ENCODE results near the gene ADD3. TPM values are rescaled to one million over a fixed set of nuclear protein-coding genes. Genes with fewer than 3 reads are reported as not detected.

The ADD3 gene
- total and polyA plus RNA-seq, 2 of the 13 experiments (the other 11 are each of a cell fraction or from before 2014, with no cell fraction given): 44.7 to 57.5 TPM

GRCh38 chr10:109966961-109967738 is 40.6 kb upstream of the ADD3 start (continued):
- TF ChIP-seq RERE (CRISPR knock-in tag; IDR thresholded peaks at IDR 0.05; ENCODE audit: low read depth) (peak; percentile 65; the same call in 1 of the 2 replicates), HNF4G (IDR thresholded peaks at IDR 0.05; ENCODE audit: borderline replicate concordance, low read depth, low read length) (peak; percentile 36; the same call in 1 of the 2 replicates), HNF4G (CRISPR knock-in tag; IDR thresholded peaks at IDR 0.05; ENCODE audit: borderline replicate concordance, low read depth) (no peak), SP5 (CRISPR knock-in tag; IDR thresholded peaks at IDR 0.05; ENCODE audit: borderline replicate concordance, low read depth) (peak; percentile 48; the same call in 1 of the 2 replicates), IRF9 (CRISPR knock-in tag; IDR thresholded peaks at IDR 0.05; ENCODE audit: borderline replicate concordance) (no peak), ZNF362 (CRISPR knock-in tag; IDR thresholded peaks at IDR 0.05; ENCODE audit: borderline replicate concordance) (no peak), TARDBP (CRISPR knock-in tag; IDR thresholded peaks at IDR 0.05) (peak; percentile 63), PHB2 (IDR thresholded peaks at IDR 0.05; ENCODE audit: partially characterized antibody) (no peak), SKIL (CRISPR knock-in tag; IDR thresholded peaks at IDR 0.05; ENCODE audit: borderline replicate concordance) (peak; percentile 76), ZBTB49 (CRISPR knock-in tag; IDR thresholded peaks at IDR 0.05; ENCODE audit: borderline replicate concordance) (no peak), ZNF337 (CRISPR knock-in tag; IDR thresholded peaks at IDR 0.05; ENCODE audit: borderline replicate concordance, low read depth) (no peak), HMG20A (CRISPR knock-in tag; IDR thresholded peaks at IDR 0.05; ENCODE audit: borderline replicate concordance) (peak; percentile 36; the same call in 1 of the 2 replicates), ZNF75D (CRISPR knock-in tag; IDR thresholded peaks at IDR 0.05; ENCODE audit: borderline replicate concordance) (no peak), HOXA3 (CRISPR knock-in tag; IDR thresholded peaks at IDR 0.05) (peak; percentile 16; the same call in 1 of the 2 replicates), IKZF1 (IDR thresholded peaks at IDR 0.05) (no peak), ZNF441 (CRISPR knock-in tag; IDR thresholded peaks at IDR 0.05; ENCODE audit: borderline replicate concordance) (no peak)

Data from HepG2 (cell line).